HUES64 (cell line): Measurements from ENCODE around the gene GPR32.

Experiments
- H3K27ac ChIP-seq: 2 replicates; pipeline ENCODE4 v1.7.0; 2013; ENCODE audit warnings: low read depth, low read length, inconsistent platforms
- H3K27me3 ChIP-seq: 2 replicates; pipeline ENCODE4 v1.6.1; 2013; ENCODE audit warnings: mild to moderate bottlenecking, low read length; ENCODE audit not compliant: insufficient read depth
- H3K36me3 ChIP-seq: 2 replicates; pipeline ENCODE4 v1.6.1; 2013; ENCODE audit warnings: mild to moderate bottlenecking, low read length; ENCODE audit not compliant: insufficient read depth
- H3K4me1 ChIP-seq: 2 replicates; pipeline ENCODE4 v1.6.1; 2013; ENCODE audit warnings: mild to moderate bottlenecking, low read length, moderate library complexity; ENCODE audit not compliant: insufficient read depth
- H3K4me3 ChIP-seq: 2 replicates; pipeline ENCODE4 v1.5.1; 2013; ENCODE audit warnings: mild to moderate bottlenecking, low read length, moderate library complexity
- H3K9ac ChIP-seq: 2 replicates; pipeline ENCODE4 v1.6.1; 2013; ENCODE audit warnings: mild to moderate bottlenecking, low read depth, low read length
- H3K9me3 ChIP-seq: 2 replicates; pipeline ENCODE4 v1.6.1; 2013; ENCODE audit warnings: low read depth, low read length; ENCODE audit not compliant: insufficient read depth
- WGBS: fragments of 150-250, 120-280 bp; methylation state at CpG from one replicate; pipeline ENCODE4 v1.1.7; 2013; ENCODE audit warnings: missing lambda C conversion rate; 5-methylcytosine and 5-hydroxymethylcytosine counted together

GPR32 gene

GRCh38 chr19:50796128-50796633 lies 25.9 kb downstream of the GPR32 start:
- H3K9me3 ChIP-seq, result no peaks in the 10 kb centered on the region
- no peaks in the 10 kb centered on the region for H3K4me1 ChIP-seq
- H3K4me3 ChIP-seq, result no peak overlapping the region
- no peak overlapping the region for H3K9ac ChIP-seq
- H3K36me3 ChIP-seq, result peaks cover 60% of the 10 kb centered on the region
- peak overlapping the region; percentile 48; the same call in 1 of the 2 replicates for H3K27ac ChIP-seq
- no peaks in the 10 kb centered on the region for H3K27me3 ChIP-seq
- 87% methylated on average over 9 of the region's 9 CpGs for WGBS

- H3K27me3 ChIP-seq, result no peaks in the 10 kb centered on the region
- 91% methylated on average over 8 of the region's 8 CpGs for WGBS
- no peak overlapping the region for H3K4me3 ChIP-seq
- peak overlapping the region; percentile 48; the same call in 1 of the 2 replicates for H3K27ac ChIP-seq
- no peaks in the 10 kb centered on the region for H3K9me3 ChIP-seq
- H3K9ac ChIP-seq, result no peak overlapping the region
- H3K36me3 ChIP-seq, result peaks cover 63% of the 10 kb centered on the region
- no peaks in the 10 kb centered on the region for H3K4me1 ChIP-seq
Measured at GRCh38 chr19:50796634-50797428, 26.6 kb downstream of the GPR32 start.

GRCh38 chr19:50797429-50797780 lies 27.1 kb downstream of the GPR32 start:
- no peaks in the 10 kb centered on the region for H3K27me3 ChIP-seq
- no peaks in the 10 kb centered on the region for H3K9me3 ChIP-seq
- no peak overlapping the region for H3K4me3 ChIP-seq
- H3K9ac ChIP-seq, result no peak overlapping the region
- H3K4me1 ChIP-seq, result no peaks in the 10 kb centered on the region
- no peak overlapping the region for H3K27ac ChIP-seq
- H3K36me3 ChIP-seq, result peaks cover 69% of the 10 kb centered on the region
- 91% methylated on average over 7 of the region's 7 CpGs for WGBS

- Histone ChIP-seq H3K4me1 (peaks cover 4% of the 10 kb centered on the region; the same call in 1 of the 2 replicates), H3K27ac (peak overlapping the region; percentile 10; the same call in 1 of the 2 replicates), H3K27me3 (no peaks in the 10 kb centered on the region), H3K9ac (no peak overlapping the region), H3K4me3 (no peak overlapping the region), H3K9me3 (no peaks in the 10 kb centered on the region), H3K36me3 (peaks cover 75% of the 10 kb centered on the region)
- WGBS, result 92% methylated on average over 18 of the region's 18 CpGs
Measured at GRCh38 chr19:50797781-50798658, 27.8 kb downstream of the GPR32 start.

GRCh38 chr19:50798659-50799546 lies 28.6 kb downstream of the GPR32 start:
- Histone ChIP-seq H3K27ac (no peak overlapping the region), H3K4me1 (peaks cover 4% of the 10 kb centered on the region; the same call in 1 of the 2 replicates), H3K27me3 (no peaks in the 10 kb centered on the region), H3K36me3 (peaks cover 80% of the 10 kb centered on the region), H3K9ac (no peak overlapping the region), H3K9me3 (no peaks in the 10 kb centered on the region), H3K4me3 (no peak overlapping the region)
- WGBS, result 96% methylated on average over 21 of the region's 21 CpGs

GRCh38 chr19:50799547-50799851 lies 29.2 kb downstream of the GPR32 start:
- WGBS, result 93% methylated on average over 3 of the region's 3 CpGs

GRCh38 chr19:50801107-50801506 lies 30.8 kb downstream of the GPR32 start:
- Histone ChIP-seq H3K27ac (no peak overlapping the region), H3K4me1 (peaks cover 4% of the 10 kb centered on the region; the same call in 1 of the 2 replicates), H3K9me3 (no peaks in the 10 kb centered on the region), H3K9ac (no peak overlapping the region), H3K36me3 (peaks cover 70% of the 10 kb centered on the region), H3K4me3 (no peak overlapping the region), H3K27me3 (no peaks in the 10 kb centered on the region)
- 90% methylated on average over 8 of the region's 8 CpGs for WGBS

More at GRCh38 chr19:50799547-50799851, 29.2 kb downstream of the GPR32 start:
- Histone ChIP-seq H3K9me3 (no peaks in the 10 kb centered on the region), H3K9ac (no peak overlapping the region), H3K36me3 (peaks cover 80% of the 10 kb centered on the region), H3K4me3 (no peak overlapping the region), H3K27me3 (no peaks in the 10 kb centered on the region), H3K4me1 (peaks cover 4% of the 10 kb centered on the region; the same call in 1 of the 2 replicates), H3K27ac (no peak overlapping the region)

- 0% methylated on average over 40 of the region's 40 CpGs for WGBS
- H3K27ac ChIP-seq, result peak overlapping the region; percentile 97
Measured at GRCh38 chr19:50803633-50804419, 33.6 kb downstream of the GPR32 start.

GRCh38 chr19:50804420-50805272 lies 34.4 kb downstream of the GPR32 start:
- H3K9me3 ChIP-seq, result no peaks in the 10 kb centered on the region
- peak overlapping the region; percentile 97 for H3K27ac ChIP-seq
- peaks cover 5% of the 10 kb centered on the region; the same call in 1 of the 2 replicates for H3K27me3 ChIP-seq
- H3K9ac ChIP-seq, result peak overlapping the region; percentile 100
- under 1% methylated on average over 62 of the region's 62 CpGs for WGBS
- peaks cover 4% of the 10 kb centered on the region; the same call in 1 of the 2 replicates for H3K4me1 ChIP-seq
- peaks cover 36% of the 10 kb centered on the region for H3K36me3 ChIP-seq
- H3K4me3 ChIP-seq, result peak overlapping the region; percentile 84

More at GRCh38 chr19:50803633-50804419, 33.6 kb downstream of the GPR32 start:
- H3K27me3 ChIP-seq, result peaks cover 3% of the 10 kb centered on the region; the same call in 1 of the 2 replicates
- H3K36me3 ChIP-seq, result peaks cover 44% of the 10 kb centered on the region
- peak overlapping the region; percentile 100 for H3K9ac ChIP-seq
- H3K4me1 ChIP-seq, result peaks cover 4% of the 10 kb centered on the region; the same call in 1 of the 2 replicates
- H3K9me3 ChIP-seq, result no peaks in the 10 kb centered on the region
- H3K4me3 ChIP-seq, result peak overlapping the region; percentile 84
